ENCODE data around the gene SLC12A2.

The SLC12A2 gene

DNA sequence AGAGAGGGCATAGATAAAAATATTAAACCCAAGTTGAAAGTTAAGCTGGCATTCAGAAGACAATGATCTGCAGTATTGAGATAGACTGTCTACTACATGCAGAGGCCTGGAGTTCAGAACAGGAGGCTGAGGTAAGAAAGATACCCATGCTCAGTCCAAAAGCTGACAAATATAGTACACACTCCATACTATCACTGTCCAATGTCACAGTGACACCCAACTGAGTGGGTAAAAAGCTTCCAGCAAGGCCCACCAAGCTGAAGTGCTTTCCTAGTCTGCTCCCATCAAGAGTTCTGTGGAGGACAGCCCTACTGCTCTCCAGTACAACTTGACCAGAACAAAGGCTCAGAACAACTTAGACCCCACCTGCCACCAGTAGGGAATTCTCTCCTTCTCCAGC is 124.9 kb downstream of the SLC12A2 start:
- Histone ChIP-seq H3K4me3 (ENCODE audit: low read length) (no peak overlapping the region), H3K9ac (ENCODE audit: low read length) (no peak overlapping the region), H3K27ac (ENCODE audit: low read length) (no peak overlapping the region), H3K27me3 (ENCODE audit: control insufficient read depth, insufficient read depth, low read length) (no peaks in the 10 kb centered on the region), H3K4me1 (ENCODE audit: control insufficient read depth, low read depth, low read length) (no peaks in the 10 kb centered on the region), H3K36me3 (ENCODE audit: control insufficient read depth, low read depth, low read length) (no peaks in the 10 kb centered on the region), H3K9me3 (ENCODE audit: control insufficient read depth, low read depth, low read length) (no peaks in the 10 kb centered on the region)

DNA sequence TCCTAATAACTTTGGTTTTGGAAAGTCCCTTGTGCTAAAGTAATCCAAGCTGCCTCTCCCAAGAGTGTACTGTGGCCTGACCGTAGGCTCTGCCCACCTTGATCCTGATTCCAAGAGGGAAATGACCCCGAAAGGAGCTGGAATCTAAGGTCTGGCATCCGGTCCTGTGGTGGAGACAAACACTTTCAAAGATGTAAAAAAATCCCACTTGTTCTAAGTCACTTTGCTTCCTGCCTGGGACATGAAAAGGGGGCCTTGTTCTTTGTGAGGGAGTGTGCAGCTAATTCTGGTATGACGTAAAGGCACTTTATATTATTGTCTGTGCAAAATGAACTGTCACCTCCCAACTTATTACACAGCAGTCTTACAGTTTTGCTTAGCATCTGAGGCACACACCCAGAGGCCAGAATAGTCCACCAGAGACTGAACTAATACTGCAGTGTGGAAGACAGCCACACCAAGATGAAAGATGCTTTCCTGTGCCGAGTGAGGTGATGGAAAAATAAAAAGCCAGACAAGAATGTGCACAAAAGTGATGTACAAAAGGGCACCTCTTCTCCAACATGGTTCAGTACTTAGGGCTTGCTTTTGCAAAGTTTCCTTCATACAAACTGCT is 128.7 kb downstream of the SLC12A2 start:
- no peaks in the 10 kb centered on the region for H3K36me3 ChIP-seq (ENCODE audit: control insufficient read depth, low read depth, low read length)
- H3K9ac ChIP-seq (ENCODE audit: low read length) = no peak overlapping the region
- no peaks in the 10 kb centered on the region for H3K27me3 ChIP-seq (ENCODE audit: control insufficient read depth, insufficient read depth, low read length)
- H3K4me1 ChIP-seq (ENCODE audit: control insufficient read depth, low read depth, low read length) = no peaks in the 10 kb centered on the region
- no peaks in the 10 kb centered on the region for H3K9me3 ChIP-seq (ENCODE audit: control insufficient read depth, low read depth, low read length)
- H3K4me3 ChIP-seq (ENCODE audit: low read length) = no peak overlapping the region
- H3K27ac ChIP-seq (ENCODE audit: low read length) = no peak overlapping the region

DNA sequence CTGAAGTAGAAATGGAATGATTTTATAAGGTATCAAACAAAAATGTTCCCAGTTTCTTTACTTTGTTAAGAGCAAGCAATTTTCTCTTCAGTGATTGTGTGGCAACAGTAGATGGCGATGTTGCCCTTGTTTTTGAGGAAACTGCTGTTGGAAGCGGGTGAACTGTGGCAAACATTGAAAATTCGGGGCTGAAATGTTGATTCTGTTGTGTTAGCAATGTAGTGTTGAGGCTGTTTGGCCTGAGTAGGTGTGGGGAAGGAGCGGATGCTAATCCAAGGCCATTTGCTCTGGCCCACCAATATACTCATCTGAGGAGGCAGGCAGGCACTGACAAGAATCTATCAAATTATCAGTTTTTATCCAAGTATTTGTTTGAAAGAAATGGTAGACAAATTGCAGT is 129.8 kb downstream of the SLC12A2 start:
- H3K36me3 ChIP-seq (ENCODE audit: control insufficient read depth, low read depth, low read length) = no peaks in the 10 kb centered on the region
- H3K9ac ChIP-seq (ENCODE audit: low read length) = no peak overlapping the region
- no peaks in the 10 kb centered on the region for H3K9me3 ChIP-seq (ENCODE audit: control insufficient read depth, low read depth, low read length)
- no peak overlapping the region for H3K4me3 ChIP-seq (ENCODE audit: low read length)
- H3K4me1 ChIP-seq (ENCODE audit: control insufficient read depth, low read depth, low read length) = no peaks in the 10 kb centered on the region
- no peak overlapping the region for H3K27ac ChIP-seq (ENCODE audit: low read length)
- H3K27me3 ChIP-seq (ENCODE audit: control insufficient read depth, insufficient read depth, low read length) = no peaks in the 10 kb centered on the region

DNA sequence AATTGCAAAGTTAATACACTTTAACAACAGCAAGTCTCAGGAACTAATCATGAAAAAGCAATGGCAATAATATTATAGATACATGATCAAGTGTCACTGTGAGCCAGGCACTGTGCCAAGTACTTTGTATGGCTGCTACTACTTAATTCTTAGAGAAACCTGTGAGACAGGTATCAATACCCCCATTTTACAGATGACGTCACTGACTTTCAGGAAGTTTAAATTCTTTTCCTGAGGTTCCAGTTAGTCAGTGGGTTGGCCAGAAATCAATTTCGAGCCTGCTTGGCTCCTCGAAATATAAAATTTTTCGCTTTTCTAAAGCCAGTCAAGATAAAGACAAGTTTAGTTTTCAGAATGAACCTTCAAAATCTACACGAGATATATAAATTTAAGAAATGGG is 130.3 kb downstream of the SLC12A2 start:
- no peak overlapping the region for H3K27ac ChIP-seq (ENCODE audit: low read length)
- no peaks in the 10 kb centered on the region for H3K4me1 ChIP-seq (ENCODE audit: control insufficient read depth, low read depth, low read length)
- H3K9me3 ChIP-seq (ENCODE audit: control insufficient read depth, low read depth, low read length) = no peaks in the 10 kb centered on the region
- no peaks in the 10 kb centered on the region for H3K36me3 ChIP-seq (ENCODE audit: control insufficient read depth, low read depth, low read length)
- no peak overlapping the region for H3K4me3 ChIP-seq (ENCODE audit: low read length)
- H3K27me3 ChIP-seq (ENCODE audit: control insufficient read depth, insufficient read depth, low read length) = no peaks in the 10 kb centered on the region
- no peak overlapping the region for H3K9ac ChIP-seq (ENCODE audit: low read length)

DNA sequence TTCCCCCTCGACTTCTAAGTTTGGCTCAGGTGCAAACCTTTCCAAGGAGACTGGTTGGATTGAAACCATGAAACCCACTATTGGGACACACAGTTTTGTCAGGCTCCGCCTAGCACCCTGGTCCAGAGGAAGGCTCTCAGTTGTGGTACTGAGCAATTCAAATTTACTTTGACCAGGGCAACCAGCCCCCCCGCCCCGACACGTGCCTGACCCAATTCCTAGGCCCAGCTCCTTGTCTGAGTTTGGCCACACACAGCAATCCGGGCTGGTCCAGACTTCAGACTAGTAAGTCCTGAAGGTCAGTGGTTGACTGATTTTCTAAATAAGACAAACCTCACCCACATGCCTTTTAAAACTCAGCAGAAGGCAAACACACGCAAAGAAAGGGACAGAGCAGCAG is 132.7 kb downstream of the SLC12A2 start:
- Histone ChIP-seq H3K27me3 (ENCODE audit: control insufficient read depth, insufficient read depth, low read length) (no peaks in the 10 kb centered on the region), H3K4me3 (ENCODE audit: low read length) (no peak overlapping the region), H3K9me3 (ENCODE audit: control insufficient read depth, low read depth, low read length) (no peaks in the 10 kb centered on the region), H3K9ac (ENCODE audit: low read length) (no peak overlapping the region), H3K27ac (ENCODE audit: low read length) (no peak overlapping the region), H3K4me1 (ENCODE audit: control insufficient read depth, low read depth, low read length) (no peaks in the 10 kb centered on the region), H3K36me3 (ENCODE audit: control insufficient read depth, low read depth, low read length) (no peaks in the 10 kb centered on the region)

DNA sequence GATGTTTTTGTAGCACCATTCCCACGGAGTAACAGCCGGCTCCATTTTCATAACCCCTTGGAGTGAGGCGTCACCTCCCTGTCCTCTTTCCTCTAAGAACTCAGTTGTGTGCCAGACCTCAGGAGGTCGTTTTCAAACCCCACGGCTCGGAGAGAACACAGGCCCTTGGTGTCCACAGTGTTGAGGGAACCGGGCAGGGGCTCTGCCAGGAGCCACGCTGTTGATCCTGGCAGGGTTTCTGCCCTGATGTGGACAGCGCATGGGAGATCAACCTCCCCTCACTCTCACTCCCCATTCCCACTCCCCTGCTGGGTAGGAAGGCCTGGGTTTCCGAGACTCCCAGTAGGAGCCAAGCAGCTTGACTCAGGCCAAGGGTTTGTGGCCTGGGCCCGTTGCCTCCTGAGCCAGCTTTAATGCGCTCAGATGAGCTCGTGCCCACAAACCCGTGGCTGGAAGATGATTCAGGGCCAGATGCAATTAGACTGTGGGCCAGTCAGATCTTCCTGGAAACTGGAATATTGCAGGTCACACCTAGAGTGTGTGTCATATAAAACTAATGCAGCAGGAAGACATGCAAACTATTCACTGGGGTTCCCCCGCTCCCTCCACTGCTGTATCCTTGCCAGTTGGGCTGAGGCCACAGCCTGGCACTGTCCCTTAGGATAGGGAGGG is 133.4 kb downstream of the SLC12A2 start:
- Histone ChIP-seq H3K9ac (ENCODE audit: low read length) (no peak overlapping the region), H3K4me3 (ENCODE audit: low read length) (no peak overlapping the region), H3K4me1 (ENCODE audit: control insufficient read depth, low read depth, low read length) (no peaks in the 10 kb centered on the region)

DNA sequence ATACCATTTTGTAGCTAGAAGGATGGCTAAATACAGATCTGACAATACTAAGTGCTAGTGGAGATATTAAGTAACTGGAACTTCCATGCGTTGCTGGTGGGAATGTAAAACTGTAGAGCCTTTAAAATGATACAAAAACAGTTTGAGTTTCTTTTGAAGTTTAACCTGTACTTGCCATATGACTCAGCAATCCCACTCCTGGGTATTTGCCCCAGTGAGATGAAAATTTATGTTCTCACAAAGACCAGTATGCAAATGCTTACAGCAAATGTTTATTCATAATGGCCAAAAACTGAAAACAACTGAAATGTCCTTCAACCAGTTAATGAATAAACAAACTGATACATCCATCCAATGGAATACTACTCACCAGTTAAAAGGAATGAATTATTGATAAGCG is 137.3 kb downstream of the SLC12A2 start:
- no peak overlapping the region for H3K9ac ChIP-seq (ENCODE audit: low read length)
- no peaks in the 10 kb centered on the region for H3K9me3 ChIP-seq (ENCODE audit: control insufficient read depth, low read depth, low read length)
- no peaks in the 10 kb centered on the region for H3K36me3 ChIP-seq (ENCODE audit: control insufficient read depth, low read depth, low read length)
- no peaks in the 10 kb centered on the region for H3K27me3 ChIP-seq (ENCODE audit: control insufficient read depth, insufficient read depth, low read length)
- no peaks in the 10 kb centered on the region for H3K4me1 ChIP-seq (ENCODE audit: control insufficient read depth, low read depth, low read length)
- H3K27ac ChIP-seq (ENCODE audit: low read length) = no peak overlapping the region
- no peak overlapping the region for H3K4me3 ChIP-seq (ENCODE audit: low read length)

More for the DNA sequence above, 133.4 kb downstream of the SLC12A2 start:
- Histone ChIP-seq H3K27me3 (ENCODE audit: control insufficient read depth, insufficient read depth, low read length) (no peaks in the 10 kb centered on the region), H3K36me3 (ENCODE audit: control insufficient read depth, low read depth, low read length) (no peaks in the 10 kb centered on the region), H3K27ac (ENCODE audit: low read length) (no peak overlapping the region), H3K9me3 (ENCODE audit: control insufficient read depth, low read depth, low read length) (no peaks in the 10 kb centered on the region)

DNA sequence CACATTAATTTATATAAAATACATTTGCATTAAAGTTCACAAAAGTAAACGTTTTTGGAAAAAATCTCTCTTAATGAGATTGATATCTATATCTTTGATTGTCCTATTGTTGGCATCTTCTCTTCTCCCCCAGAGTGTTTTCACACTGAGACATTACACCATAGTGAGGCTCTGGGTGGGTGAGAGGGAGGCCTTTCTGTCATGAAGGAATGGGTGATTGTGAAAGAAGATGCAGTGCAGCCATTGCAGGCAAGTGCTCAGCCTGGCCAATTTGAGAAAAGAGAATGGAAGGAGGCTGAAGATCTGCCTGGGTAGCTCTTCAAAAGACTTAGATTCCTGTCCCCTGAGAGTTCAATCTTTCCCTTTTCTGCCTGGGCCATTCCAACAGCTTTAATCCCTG is 140.8 kb downstream of the SLC12A2 start:
- Histone ChIP-seq H3K4me1 (ENCODE audit: control insufficient read depth, low read depth, low read length) (no peaks in the 10 kb centered on the region), H3K9ac (ENCODE audit: low read length) (no peak overlapping the region), H3K9me3 (ENCODE audit: control insufficient read depth, low read depth, low read length) (no peaks in the 10 kb centered on the region)

DNA sequence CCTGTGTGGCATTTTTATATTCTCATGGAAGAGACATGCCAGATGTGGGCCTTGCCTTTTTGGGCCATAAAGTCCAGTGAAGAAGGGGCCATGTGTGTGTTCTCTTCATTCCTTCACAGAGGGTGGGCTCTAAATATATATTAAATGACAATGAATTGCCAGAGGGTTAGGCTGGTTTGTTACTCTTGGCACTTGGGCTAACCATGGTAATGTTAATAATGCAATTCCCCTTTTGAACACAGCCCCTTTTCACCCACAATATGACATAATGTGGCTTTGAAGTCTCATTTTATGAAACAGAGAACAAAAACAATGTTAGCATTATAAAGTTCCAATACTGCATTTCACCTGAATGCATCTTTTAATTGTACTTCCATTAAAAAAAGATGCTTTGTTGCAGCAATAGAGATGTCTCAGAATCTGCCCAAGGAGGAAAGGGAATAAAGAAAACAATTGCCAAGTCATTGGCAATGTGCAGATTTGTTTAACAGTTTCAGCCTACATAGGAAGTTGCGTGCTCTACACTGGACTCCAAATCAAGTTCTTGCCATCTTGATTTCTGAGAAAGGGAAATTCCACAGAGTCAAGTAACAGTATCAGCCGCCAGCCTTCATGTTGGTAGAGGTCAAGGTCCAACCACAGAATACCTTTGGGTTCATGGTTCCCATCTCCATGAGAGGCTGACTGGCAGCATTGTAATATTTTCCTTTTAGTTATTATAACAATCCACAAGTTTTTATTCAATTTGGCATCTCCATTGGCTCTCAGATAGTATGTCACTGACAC is 141.9 kb downstream of the SLC12A2 start:
- Histone ChIP-seq H3K36me3 (ENCODE audit: control insufficient read depth, low read depth, low read length) (no peaks in the 10 kb centered on the region), H3K27ac (ENCODE audit: low read length) (no peak overlapping the region), H3K27me3 (ENCODE audit: control insufficient read depth, insufficient read depth, low read length) (no peaks in the 10 kb centered on the region), H3K4me1 (ENCODE audit: control insufficient read depth, low read depth, low read length) (no peaks in the 10 kb centered on the region), H3K4me3 (ENCODE audit: low read length) (no peak overlapping the region), H3K9me3 (ENCODE audit: control insufficient read depth, low read depth, low read length) (no peaks in the 10 kb centered on the region), H3K9ac (ENCODE audit: low read length) (no peak overlapping the region)

More for the DNA sequence above, 140.8 kb downstream of the SLC12A2 start:
- H3K4me3 ChIP-seq (ENCODE audit: low read length) = no peak overlapping the region
- no peaks in the 10 kb centered on the region for H3K27me3 ChIP-seq (ENCODE audit: control insufficient read depth, insufficient read depth, low read length)
- H3K36me3 ChIP-seq (ENCODE audit: control insufficient read depth, low read depth, low read length) = no peaks in the 10 kb centered on the region
- H3K27ac ChIP-seq (ENCODE audit: low read length) = no peak overlapping the region

DNA sequence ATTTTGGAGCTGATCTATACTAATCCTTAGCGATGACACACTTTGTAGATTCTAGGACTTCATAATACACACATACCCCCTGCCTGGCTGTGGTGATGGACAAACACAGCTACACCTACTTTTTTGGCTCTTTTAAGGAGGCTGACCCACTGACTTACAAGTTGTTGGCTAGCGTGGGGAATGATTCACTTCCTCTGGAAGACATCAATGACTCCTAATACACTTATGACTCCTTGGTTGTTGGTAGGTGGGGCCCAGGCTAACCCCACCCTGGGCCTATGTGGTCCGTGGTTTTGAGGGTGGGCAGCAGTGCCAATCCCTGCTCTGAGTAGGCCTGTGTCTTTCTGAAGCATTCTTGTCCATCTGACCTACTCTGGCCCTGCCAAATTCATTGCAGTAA is 144.4 kb downstream of the SLC12A2 start:
- H3K4me1 ChIP-seq (ENCODE audit: control insufficient read depth, low read depth, low read length) = no peaks in the 10 kb centered on the region
- H3K4me3 ChIP-seq (ENCODE audit: low read length) = no peak overlapping the region
- H3K9ac ChIP-seq (ENCODE audit: low read length) = no peak overlapping the region
- H3K9me3 ChIP-seq (ENCODE audit: control insufficient read depth, low read depth, low read length) = no peaks in the 10 kb centered on the region
- no peaks in the 10 kb centered on the region for H3K27me3 ChIP-seq (ENCODE audit: control insufficient read depth, insufficient read depth, low read length)
- H3K36me3 ChIP-seq (ENCODE audit: control insufficient read depth, low read depth, low read length) = no peaks in the 10 kb centered on the region
- H3K27ac ChIP-seq (ENCODE audit: low read length) = no peak overlapping the region

DNA sequence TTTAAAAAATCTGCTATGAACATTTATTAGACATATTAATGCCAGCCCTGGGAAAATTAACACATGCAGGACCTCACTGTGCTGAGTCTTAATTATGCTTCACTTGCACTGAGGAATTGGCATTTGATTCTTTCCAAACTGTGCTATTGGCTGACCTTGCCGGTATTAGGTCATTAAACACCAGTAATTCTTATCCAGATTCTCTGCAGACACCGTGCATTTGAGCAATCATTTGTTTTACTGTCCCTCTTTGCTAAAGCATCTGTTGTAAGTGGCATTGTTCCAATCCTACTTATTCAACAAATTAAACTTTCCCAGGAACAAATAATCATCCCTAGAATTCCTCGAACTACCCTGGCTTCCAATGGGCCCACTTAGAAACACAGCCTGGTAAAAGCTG is 145.0 kb downstream of the SLC12A2 start:
- H3K36me3 ChIP-seq (ENCODE audit: control insufficient read depth, low read depth, low read length) = no peaks in the 10 kb centered on the region
- H3K4me1 ChIP-seq (ENCODE audit: control insufficient read depth, low read depth, low read length) = no peaks in the 10 kb centered on the region
- no peaks in the 10 kb centered on the region for H3K27me3 ChIP-seq (ENCODE audit: control insufficient read depth, insufficient read depth, low read length)
- no peaks in the 10 kb centered on the region for H3K9me3 ChIP-seq (ENCODE audit: control insufficient read depth, low read depth, low read length)
- no peak overlapping the region for H3K4me3 ChIP-seq (ENCODE audit: low read length)
- H3K9ac ChIP-seq (ENCODE audit: low read length) = no peak overlapping the region
- H3K27ac ChIP-seq (ENCODE audit: low read length) = no peak overlapping the region

Data from iPS-18a (cell line).